ENCODE results near the gene FAM135A. TPM values are rescaled to one million over a fixed set of nuclear protein-coding genes. Genes with fewer than 3 reads are reported as not detected.

Gene FAM135A
- total and polyA plus RNA-seq, 9 of the 15 experiments (the other 6 are each of a cell fraction or from before 2014, with no cell fraction given), result 7.4 to 32.9 (median 19.2) TPM

GRCh38 chr6:70369332-70369950 lies 43.9 kb upstream of the FAM135A start (continued):
- TF ChIP-seq CBX8 (IDR thresholded peaks at IDR 0.05; ENCODE audit: borderline replicate concordance, extremely low read depth, low read depth, low read length, poor library complexity, severe bottlenecking) (no peak), IRF2 (CRISPR knock-in tag; IDR thresholded peaks at IDR 0.05) (no peak), KAT7 (CRISPR knock-in tag; IDR thresholded peaks at IDR 0.05; ENCODE audit: borderline replicate concordance) (no peak), ARID3A (IDR thresholded peaks at IDR 0.05; ENCODE audit: borderline replicate concordance, low read depth, low read length) (0 out of 2 replicates have a peak, but pooled peaks have one; percentile 17), SIN3B (IDR thresholded peaks at IDR 0.05; ENCODE audit: low read depth) (no peak), ZNF445 (CRISPR knock-in tag; IDR thresholded peaks at IDR 0.05; ENCODE audit: low read depth) (no peak), MLLT1 (IDR thresholded peaks at IDR 0.05) (0 out of 4 replicates have a peak, but pooled peaks of 1 of the 2 experiments have one; percentile 35), THRB (CRISPR knock-in tag; conservative IDR thresholded peaks at IDR 0.05) (0 out of 2 replicates have a peak, but pooled peaks have one; percentile 19), PURB (CRISPR knock-in tag; IDR thresholded peaks at IDR 0.05; ENCODE audit: low read depth) (no peak), MNT (conservative IDR thresholded peaks at IDR 0.05) (no peak), RAD51 (IDR thresholded peaks at IDR 0.05; ENCODE audit: borderline replicate concordance, low read depth) (no peak), ARID2 (IDR thresholded peaks at IDR 0.05) (peak; percentile 96), ELK3 (CRISPR knock-in tag; IDR thresholded peaks at IDR 0.05) (no peak), ZNF311 (CRISPR knock-in tag; IDR thresholded peaks at IDR 0.05) (no peak), CTCF (IDR thresholded peaks at IDR 0.05 in 2 of 3, conservative IDR thresholded peaks at IDR 0.05 in 1 of 3; ENCODE audit: insufficient read depth in 2 of 3, low read depth in 1 of 3, low read length in 3 of 3) (peak; percentile 94 to 98 (median 94)), CBX1 (IDR thresholded peaks at IDR 0.05; ENCODE audit: low read depth) (no peak), ELF4 (CRISPR knock-in tag; IDR thresholded peaks at IDR 0.05) (0 out of 2 replicates have a peak, but pooled peaks have one; percentile 67)
